SH-SY5Y (cell line): Measurements from ENCODE around the gene KPNA3.

Source experiments
- GATA2 ChIP-seq: IDR thresholded peaks from 2 replicates; pipeline ENCODE4 v1.6.1; 2011; ENCODE audit warnings: mild to moderate bottlenecking, low read depth, low read length
- GATA3 ChIP-seq: IDR thresholded peaks from 2 replicates; pipeline ENCODE4 v1.6.1; 2011; ENCODE audit warnings: low read depth, mild to moderate bottlenecking, low read length, moderate library complexity

GRCh38 chr13:49693191-49693733 is 99.2 kb downstream of the KPNA3 start:
- TF ChIP-seq GATA2 (no peak), GATA3 (no peak)
